ELR (cell line): ENCODE data around the gene ADAM12.
"Not testable (repeated sequence)": the region's sequence is repeated elsewhere in the genome, so short reads cannot be mapped to it uniquely, and the experiment has no call there.

Source experiments
- DNase-seq: peaks from one replicate; pipeline ENCODE4 v3.0.0-alpha.2; 2015; ENCODE audit warnings: low read depth

The ADAM12 gene

DNA sequence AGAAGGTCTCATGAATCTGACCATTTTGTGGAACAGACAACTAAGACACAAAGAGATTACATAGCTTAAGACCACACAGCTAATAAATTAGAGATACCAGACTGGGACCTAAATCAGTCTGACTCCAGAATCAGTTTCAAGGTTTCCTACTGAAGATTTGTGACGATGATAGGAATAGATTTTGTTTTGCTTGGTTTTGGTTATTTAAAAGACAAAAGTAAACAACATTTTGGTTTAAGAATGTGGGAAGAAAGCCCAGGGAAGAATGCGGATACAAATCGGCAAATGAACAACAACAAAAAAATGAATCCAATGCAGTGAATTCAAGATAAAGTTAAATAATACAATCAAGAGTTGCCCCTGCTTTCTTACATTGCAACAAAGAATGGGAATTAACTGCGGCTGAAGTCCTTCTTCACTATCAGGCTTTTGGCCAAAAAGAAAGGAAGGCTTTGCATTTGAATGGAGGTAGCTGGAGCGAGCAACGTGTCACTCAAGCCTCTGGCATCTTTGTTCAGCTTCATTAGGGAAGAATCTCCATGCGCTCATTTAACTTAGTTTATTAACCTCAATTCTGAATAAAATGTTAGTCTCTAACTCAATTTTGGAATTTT is 210.8 kb downstream of the ADAM12 start:
- no peak for DNase-seq

GRCh38 chr10:126175641-126176262 is 212.5 kb downstream of the ADAM12 start:
- no peak for DNase-seq

GRCh38 chr10:126172755-126173154 is 215.5 kb downstream of the ADAM12 start:
- not testable (repeated sequence) for DNase-seq

DNA sequence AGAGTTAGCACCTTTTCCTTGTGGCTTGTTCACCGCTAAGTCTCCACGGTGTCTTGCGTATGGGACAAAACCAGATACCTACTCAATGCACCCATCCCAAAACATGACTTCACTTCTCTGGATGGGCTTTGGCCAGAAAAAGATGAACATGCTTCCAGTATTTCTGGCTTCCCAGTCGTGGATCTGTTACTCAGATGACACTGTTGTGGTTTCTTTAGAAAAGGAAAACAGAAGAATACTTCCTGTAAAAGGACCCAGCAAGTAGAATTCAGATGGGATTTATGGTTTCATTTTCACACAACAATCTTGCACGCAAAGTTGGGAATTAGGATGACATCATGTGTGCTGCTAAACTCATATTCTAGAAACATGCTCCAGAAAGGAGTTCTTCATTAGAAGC is 216.7 kb downstream of the ADAM12 start:
- DNase-seq, result peak; percentile 67

GRCh38 chr10:126170776-126171175 is 217.5 kb downstream of the ADAM12 start:
- no peak for DNase-seq

DNA sequence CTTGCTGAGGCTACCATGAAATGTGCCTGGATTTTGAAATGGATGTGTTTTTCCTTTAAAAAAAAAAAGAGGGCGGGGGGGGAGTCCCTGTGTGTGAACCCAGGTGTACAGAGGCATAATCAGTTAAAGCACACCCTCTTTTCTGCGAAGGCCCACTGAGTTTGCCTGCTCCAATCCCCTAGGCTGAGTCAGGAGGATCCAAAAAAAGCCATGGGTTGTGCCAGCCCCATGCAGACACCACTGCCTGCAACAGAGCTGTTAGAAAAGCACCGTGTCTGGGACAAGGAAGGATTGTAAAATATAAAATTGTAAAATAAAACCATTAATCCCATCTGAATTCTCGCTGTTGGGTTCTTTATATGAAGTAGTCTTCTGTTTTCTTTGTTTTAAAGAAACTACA is 217.9 kb downstream of the ADAM12 start:
- no peak for DNase-seq

GRCh38 chr10:126169899-126170298 is 218.4 kb downstream of the ADAM12 start:
- DNase-seq, result no peak

GRCh38 chr10:126166797-126167196 is 221.5 kb downstream of the ADAM12 start:
- no peak for DNase-seq

DNA sequence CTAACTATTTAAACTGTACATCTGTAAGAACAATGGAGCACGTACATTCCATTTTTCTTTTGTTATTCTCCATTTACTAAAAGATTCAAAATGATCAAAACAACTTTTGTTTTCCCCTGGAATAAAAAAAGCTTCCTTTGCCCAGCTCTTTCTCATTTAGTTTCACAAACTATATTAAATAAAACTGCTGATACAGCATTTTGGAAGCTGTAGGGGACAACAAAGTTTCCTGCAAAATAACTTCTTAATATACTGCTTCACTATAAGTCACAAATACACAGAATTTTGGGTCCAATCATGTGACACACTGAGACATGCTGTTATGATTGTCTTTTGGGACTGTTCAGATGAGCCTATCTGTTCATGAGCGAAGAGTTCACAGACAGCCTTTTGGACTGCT is 222.4 kb downstream of the ADAM12 start:
- DNase-seq, result no peak

DNA sequence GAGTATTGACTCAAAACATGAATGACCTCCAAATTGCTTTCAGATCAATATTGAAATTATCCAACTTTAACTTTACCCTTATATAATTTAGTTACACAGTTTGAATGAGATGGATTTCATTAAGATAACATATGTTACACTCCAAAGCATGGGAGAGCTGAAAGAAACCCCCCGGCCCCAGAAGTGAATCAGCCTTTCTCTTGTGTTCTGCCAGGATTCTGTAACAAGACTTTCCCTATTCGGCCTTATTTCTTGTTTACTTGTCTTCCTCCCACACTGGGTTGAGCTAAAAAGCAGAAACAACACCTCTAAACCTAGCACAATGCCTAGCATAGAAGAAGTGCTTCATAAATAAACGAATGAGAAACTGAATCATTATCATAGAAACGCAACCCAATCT is 224.8 kb downstream of the ADAM12 start:
- DNase-seq, result no peak

DNA sequence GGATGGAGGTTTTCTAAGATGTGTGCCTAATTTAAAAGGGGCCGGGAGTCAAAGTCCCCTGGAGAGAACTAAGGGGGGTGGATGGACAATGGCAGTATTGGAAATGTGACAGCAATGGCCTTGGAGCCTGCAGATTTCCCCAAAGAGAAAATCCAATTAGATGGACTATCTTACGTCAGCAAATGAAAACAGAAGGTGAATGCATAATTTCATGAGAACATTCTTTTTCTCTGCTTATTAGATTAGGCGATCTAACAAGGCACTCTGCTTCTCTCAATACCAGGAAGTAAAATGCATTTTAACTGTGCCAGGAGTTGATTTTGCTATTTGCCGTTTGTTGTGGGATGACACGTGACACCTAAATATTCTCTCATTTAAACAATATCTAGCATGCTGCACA is 226.6 kb downstream of the ADAM12 start:
- DNase-seq, result no peak

GRCh38 chr10:126160971-126161630 is 227.2 kb downstream of the ADAM12 start:
- DNase-seq, result peak; percentile 54

DNA sequence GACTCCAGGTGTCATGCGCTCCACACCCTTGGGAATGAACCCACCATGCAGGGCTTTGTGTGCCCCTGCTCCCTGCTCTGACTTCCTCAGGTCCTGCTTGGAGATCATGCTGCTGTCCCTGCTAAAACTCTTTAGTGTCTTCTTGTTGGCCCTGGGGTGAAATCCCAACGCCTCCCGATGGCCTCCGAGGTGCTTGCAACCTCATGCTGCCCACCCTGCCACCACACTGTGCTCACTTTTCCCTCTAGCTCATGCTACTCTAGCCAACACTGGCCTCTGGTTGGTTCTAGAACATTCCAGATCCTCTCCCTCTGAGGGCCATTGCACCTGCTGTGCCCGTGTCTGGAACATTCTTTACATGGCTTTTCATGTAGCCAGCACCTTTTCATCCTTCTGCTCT is 227.7 kb downstream of the ADAM12 start:
- DNase-seq, result no peak

GRCh38 chr10:126158133-126158892 is 230.0 kb downstream of the ADAM12 start:
- DNase-seq, result no peak

DNA sequence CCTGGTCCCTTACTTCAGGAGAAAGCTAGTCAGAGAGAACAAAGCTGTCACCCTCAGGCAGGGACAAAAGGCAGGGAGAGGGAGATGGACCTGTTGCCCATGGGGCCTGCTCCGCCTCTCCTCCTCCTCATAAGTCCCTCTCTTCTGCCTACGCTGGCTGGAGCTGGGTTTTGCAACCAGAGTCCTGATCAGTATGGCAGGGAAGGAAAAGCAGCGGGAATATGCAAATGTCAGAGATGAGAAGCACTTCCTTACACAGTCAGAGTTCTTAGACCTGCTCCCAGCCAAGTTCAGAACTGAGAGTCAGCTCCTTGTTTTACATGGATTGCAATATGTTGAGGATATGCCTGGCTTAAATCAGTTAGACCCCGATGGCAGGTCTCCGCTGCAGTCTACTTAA is 231.1 kb downstream of the ADAM12 start:
- no peak for DNase-seq

DNA sequence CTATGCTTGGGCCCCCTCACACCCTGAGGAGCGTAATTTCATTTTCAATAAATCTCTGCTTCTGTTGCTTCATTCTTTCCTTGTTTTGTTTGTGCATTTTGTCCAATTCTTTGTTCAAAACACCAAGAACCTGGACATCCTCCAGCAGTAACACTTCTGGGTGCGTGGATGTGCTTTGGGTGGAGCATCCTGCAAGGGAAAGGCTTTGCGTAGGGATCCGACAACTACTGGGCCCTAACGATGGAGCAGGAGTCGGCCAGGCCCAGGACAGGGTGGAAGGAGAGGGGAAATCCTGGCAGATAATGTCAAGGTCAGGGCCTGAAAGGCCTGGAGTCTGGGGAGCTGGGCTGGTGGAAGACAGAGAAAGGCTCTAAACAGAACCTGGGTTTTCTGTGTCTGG is 231.8 kb downstream of the ADAM12 start:
- no peak for DNase-seq

DNA sequence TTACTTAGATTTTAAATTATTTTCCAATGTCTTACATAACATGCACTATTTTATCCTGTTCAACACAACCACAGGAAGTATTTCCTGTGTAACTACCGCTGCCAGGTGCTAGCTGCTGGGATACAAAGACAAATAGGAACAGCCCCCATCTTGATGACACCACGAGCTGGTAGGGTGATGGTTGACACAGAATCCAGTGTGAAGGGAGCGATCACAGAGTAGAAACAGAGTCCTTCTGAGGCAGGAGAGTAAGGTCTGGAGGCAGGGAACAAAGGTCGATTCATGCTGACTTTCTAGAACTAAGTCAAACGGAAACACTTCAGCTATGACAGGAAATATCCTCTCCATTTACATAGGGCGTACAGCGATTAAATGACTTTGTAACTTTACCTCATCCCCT is 232.3 kb downstream of the ADAM12 start:
- DNase-seq, result no peak

- DNase-seq, result no peak
Observed at GRCh38 chr10:126155528-126155927, 232.7 kb downstream of the ADAM12 start.

GRCh38 chr10:126153711-126154628 is 234.3 kb downstream of the ADAM12 start:
- DNase-seq, result no peak

- peak; percentile 34 for DNase-seq
Observed at GRCh38 chr10:126147866-126148587, 240.2 kb downstream of the ADAM12 start.

DNA sequence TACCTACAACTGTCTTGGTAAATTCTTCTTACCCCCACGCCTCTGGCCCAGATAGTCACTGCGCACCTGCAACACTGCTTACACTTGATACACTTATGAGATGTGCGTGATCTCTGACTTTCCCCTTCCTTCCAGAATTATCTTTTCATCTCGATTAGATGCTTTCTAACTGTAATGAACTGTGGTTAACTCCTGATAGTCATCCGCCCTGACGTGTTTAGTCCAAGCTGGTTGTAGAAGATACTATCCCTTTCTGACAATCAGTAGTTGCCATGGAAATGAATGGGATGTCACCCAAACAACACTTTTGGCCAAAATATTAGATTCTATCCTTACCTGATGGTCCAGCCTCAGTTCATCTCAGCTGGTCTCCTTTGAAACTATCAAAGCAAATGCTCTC is 241.5 kb downstream of the ADAM12 start:
- DNase-seq, result no peak
